ENCODE measurements around the gene LCT.

DNA sequence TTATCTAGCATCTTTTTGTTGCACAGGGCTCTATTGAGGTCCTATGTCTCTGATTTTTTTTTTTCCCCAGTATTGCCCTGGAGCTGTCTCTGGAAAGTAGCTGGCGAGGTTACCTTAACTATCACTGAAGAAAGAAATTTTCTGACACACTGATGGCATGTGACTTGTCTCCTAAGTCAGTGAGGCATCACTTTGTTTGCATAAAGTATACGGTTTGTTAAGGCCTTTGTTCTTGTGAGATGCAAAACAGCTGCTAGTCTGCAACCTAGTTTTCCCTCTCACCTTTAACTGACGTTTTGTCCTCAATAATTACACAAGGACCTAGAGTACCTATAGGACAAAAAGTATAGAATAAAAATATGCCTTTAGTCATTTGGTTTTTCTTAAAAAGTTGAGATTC is 53.5 kb downstream of the LCT start:
- TF ChIP-seq DPF2 (CRISPR knock-in tag; IDR thresholded peaks at IDR 0.05; ENCODE audit: borderline replicate concordance, low read depth), result no peak
- no peak for TF ChIP-seq POLR2A (IDR thresholded peaks at IDR 0.05; ENCODE audit: insufficient read depth in 1 of 2, low read depth in 2 of 2, low read length in 2 of 2)
- TF ChIP-seq, protein P1, sequence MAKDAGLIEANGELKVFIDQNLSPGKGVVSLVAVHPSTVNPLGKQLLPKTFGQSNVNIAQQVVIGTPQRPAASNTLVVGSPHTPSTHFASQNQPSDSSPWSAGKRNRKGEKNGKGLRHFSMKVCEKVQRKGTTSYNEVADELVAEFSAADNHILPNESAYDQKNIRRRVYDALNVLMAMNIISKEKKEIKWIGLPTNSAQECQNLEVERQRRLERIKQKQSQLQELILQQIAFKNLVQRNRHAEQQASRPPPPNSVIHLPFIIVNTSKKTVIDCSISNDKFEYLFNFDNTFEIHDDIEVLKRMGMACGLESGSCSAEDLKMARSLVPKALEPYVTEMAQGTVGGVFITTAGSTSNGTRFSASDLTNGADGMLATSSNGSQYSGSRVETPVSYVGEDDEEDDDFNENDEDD (CRISPR knock-in tag; IDR thresholded peaks at IDR 0.05; ENCODE audit: borderline replicate concordance), result no peak
- no peak for TF ChIP-seq ZMYM2 (CRISPR knock-in tag; IDR thresholded peaks at IDR 0.05)
- no peak for TF ChIP-seq POLR2G (IDR thresholded peaks at IDR 0.05; ENCODE audit: low read depth, low read length)
- TF ChIP-seq, protein P2, sequence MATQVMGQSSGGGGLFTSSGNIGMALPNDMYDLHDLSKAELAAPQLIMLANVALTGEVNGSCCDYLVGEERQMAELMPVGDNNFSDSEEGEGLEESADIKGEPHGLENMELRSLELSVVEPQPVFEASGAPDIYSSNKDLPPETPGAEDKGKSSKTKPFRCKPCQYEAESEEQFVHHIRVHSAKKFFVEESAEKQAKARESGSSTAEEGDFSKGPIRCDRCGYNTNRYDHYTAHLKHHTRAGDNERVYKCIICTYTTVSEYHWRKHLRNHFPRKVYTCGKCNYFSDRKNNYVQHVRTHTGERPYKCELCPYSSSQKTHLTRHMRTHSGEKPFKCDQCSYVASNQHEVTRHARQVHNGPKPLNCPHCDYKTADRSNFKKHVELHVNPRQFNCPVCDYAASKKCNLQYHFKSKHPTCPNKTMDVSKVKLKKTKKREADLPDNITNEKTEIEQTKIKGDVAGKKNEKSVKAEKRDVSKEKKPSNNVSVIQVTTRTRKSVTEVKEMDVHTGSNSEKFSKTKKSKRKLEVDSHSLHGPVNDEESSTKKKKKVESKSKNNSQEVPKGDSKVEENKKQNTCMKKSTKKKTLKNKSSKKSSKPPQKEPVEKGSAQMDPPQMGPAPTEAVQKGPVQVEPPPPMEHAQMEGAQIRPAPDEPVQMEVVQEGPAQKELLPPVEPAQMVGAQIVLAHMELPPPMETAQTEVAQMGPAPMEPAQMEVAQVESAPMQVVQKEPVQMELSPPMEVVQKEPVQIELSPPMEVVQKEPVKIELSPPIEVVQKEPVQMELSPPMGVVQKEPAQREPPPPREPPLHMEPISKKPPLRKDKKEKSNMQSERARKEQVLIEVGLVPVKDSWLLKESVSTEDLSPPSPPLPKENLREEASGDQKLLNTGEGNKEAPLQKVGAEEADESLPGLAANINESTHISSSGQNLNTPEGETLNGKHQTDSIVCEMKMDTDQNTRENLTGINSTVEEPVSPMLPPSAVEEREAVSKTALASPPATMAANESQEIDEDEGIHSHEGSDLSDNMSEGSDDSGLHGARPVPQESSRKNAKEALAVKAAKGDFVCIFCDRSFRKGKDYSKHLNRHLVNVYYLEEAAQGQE (IDR thresholded peaks at IDR 0.05; ENCODE audit: borderline replicate concordance in 1 of 2, low read depth in 1 of 2, low read length in 2 of 2), result no peak
- no peak for TF ChIP-seq ZNF124 (CRISPR knock-in tag; IDR thresholded peaks at IDR 0.05)
- TF ChIP-seq, protein P3, sequence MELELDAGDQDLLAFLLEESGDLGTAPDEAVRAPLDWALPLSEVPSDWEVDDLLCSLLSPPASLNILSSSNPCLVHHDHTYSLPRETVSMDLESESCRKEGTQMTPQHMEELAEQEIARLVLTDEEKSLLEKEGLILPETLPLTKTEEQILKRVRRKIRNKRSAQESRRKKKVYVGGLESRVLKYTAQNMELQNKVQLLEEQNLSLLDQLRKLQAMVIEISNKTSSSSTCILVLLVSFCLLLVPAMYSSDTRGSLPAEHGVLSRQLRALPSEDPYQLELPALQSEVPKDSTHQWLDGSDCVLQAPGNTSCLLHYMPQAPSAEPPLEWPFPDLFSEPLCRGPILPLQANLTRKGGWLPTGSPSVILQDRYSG (CRISPR knock-in tag; IDR thresholded peaks at IDR 0.05), result no peak
- TF ChIP-seq, protein P4, sequence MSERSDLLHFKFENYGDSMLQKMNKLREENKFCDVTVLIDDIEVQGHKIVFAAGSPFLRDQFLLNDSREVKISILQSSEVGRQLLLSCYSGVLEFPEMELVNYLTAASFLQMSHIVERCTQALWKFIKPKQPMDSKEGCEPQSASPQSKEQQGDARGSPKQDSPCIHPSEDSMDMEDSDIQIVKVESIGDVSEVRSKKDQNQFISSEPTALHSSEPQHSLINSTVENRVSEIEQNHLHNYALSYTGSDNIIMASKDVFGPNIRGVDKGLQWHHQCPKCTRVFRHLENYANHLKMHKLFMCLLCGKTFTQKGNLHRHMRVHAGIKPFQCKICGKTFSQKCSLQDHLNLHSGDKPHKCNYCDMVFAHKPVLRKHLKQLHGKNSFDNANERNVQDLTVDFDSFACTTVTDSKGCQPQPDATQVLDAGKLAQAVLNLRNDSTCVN (CRISPR knock-in tag; IDR thresholded peaks at IDR 0.05; ENCODE audit: borderline replicate concordance), result no peak
- no peak for TF ChIP-seq HDAC2 (CRISPR knock-in tag; IDR thresholded peaks at IDR 0.05)
- no peak for TF ChIP-seq JUNB (CRISPR knock-in tag; IDR thresholded peaks at IDR 0.05; ENCODE audit: borderline replicate concordance)
- TF ChIP-seq EP300 (IDR thresholded peaks at IDR 0.05; ENCODE audit: low read depth in 2 of 2, low read length in 2 of 2), result no peak
- TF ChIP-seq EP300 (CRISPR knock-in tag; IDR thresholded peaks at IDR 0.05; ENCODE audit: borderline replicate concordance), result no peak
- no peak for TF ChIP-seq SP1 (IDR thresholded peaks at IDR 0.05)
- no peak for TF ChIP-seq SP1 (CRISPR knock-in tag; IDR thresholded peaks at IDR 0.05)
- no peak for TF ChIP-seq SNAPC2 (CRISPR knock-in tag; IDR thresholded peaks at IDR 0.05)

Measured in HepG2 (cell line).